ENCODE results near the gene MINDY4.

DNA sequence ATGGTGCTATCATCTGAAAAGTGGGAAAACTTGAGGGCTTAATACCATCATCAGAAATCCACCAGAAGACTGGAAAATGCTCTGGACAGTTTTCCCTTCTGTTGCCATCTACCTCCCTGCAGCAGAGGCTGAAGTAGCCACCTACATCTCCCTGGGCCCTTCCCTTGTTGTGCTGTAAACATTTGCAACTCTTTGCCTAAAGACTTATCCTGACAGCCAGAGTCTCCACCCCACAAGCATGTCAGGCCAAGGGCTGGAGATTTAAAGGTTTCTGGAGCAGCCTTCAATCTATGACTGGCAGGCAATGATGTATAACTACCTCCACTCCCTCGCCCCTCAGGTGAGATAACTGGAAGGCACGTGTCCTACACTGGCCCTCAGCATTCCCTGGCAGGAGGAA is 49.0 kb upstream of the MINDY4 start:
- TF ChIP-seq, protein P1, sequence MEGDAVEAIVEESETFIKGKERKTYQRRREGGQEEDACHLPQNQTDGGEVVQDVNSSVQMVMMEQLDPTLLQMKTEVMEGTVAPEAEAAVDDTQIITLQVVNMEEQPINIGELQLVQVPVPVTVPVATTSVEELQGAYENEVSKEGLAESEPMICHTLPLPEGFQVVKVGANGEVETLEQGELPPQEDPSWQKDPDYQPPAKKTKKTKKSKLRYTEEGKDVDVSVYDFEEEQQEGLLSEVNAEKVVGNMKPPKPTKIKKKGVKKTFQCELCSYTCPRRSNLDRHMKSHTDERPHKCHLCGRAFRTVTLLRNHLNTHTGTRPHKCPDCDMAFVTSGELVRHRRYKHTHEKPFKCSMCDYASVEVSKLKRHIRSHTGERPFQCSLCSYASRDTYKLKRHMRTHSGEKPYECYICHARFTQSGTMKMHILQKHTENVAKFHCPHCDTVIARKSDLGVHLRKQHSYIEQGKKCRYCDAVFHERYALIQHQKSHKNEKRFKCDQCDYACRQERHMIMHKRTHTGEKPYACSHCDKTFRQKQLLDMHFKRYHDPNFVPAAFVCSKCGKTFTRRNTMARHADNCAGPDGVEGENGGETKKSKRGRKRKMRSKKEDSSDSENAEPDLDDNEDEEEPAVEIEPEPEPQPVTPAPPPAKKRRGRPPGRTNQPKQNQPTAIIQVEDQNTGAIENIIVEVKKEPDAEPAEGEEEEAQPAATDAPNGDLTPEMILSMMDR (IDR thresholded peaks at IDR 0.05), result no peak
- TF ChIP-seq POLR2A (IDR thresholded peaks at IDR 0.05), result no peak
- TF ChIP-seq EP300 (IDR thresholded peaks at IDR 0.05), result no peak
